ENCODE data around the gene NFKBIE. TPM values are rescaled to one million over a fixed set of nuclear protein-coding genes. Genes with fewer than 3 reads are reported as not detected.

NFKBIE gene
- total RNA-seq, 2 experiments from 2014 or later = 24.5 to 37.7 TPM

- CTCF ChIA-PET = no interaction called here
- DNase-seq (no peak), ATAC-seq (peak; percentile 50)
- H3K36me3 Mint-ChIP-seq = no peaks in the 10 kb centered on the region
- H3K27ac Mint-ChIP-seq = no peak overlapping the region
- peaks cover 73% of the 10 kb centered on the region for H3K27me3 Mint-ChIP-seq
- H3K4me3 Mint-ChIP-seq = no peak overlapping the region
- H3K4me1 Mint-ChIP-seq = no peaks in the 10 kb centered on the region
- H3K9me3 Mint-ChIP-seq (ENCODE audit: low read depth) = no peaks in the 10 kb centered on the region
Observed at GRCh38 chr6:44275749-44276648, 10.6 kb upstream of the NFKBIE start.

- ATAC-seq (no peak), DNase-seq (no peak)
- Mint-ChIP-seq H3K27ac (no peak overlapping the region), H3K27me3 (peaks cover 67% of the 10 kb centered on the region), H3K4me1 (no peaks in the 10 kb centered on the region), H3K36me3 (no peaks in the 10 kb centered on the region), H3K9me3 (ENCODE audit: low read depth) (no peaks in the 10 kb centered on the region), H3K4me3 (no peak overlapping the region)
- CTCF ChIA-PET = no interaction called here
Observed at GRCh38 chr6:44275271-44275748, 10.0 kb upstream of the NFKBIE start.

GRCh38 chr6:44273617-44274016 lies 8.3 kb upstream of the NFKBIE start:
- Mint-ChIP-seq H3K9me3 (ENCODE audit: low read depth) (no peaks in the 10 kb centered on the region), H3K36me3 (no peaks in the 10 kb centered on the region), H3K27me3 (peaks cover 72% of the 10 kb centered on the region), H3K27ac (no peak overlapping the region), H3K4me3 (no peak overlapping the region), H3K4me1 (peaks cover 14% of the 10 kb centered on the region)
- CTCF ChIA-PET = interaction anchor here (1.0 to 1.2 kb wide), 2 partner anchors 22 to 64 kb away, joined by 3 read pairs; no protein-coding TSS in a partner anchor
- no peak for ATAC-seq
- DNase-seq = no peak

- Mint-ChIP-seq H3K27ac (no peak overlapping the region), H3K4me3 (no peak overlapping the region), H3K9me3 (ENCODE audit: low read depth) (no peaks in the 10 kb centered on the region), H3K4me1 (peaks cover 15% of the 10 kb centered on the region), H3K27me3 (peaks cover 74% of the 10 kb centered on the region), H3K36me3 (no peaks in the 10 kb centered on the region)
- DNase-seq (no peak), ATAC-seq (no peak)
- CTCF ChIA-PET = interaction anchor here (1.0 to 1.2 kb wide), 2 partner anchors 23 to 65 kb away, joined by 3 read pairs; no protein-coding TSS in a partner anchor
Observed at GRCh38 chr6:44272999-44273566, 7.7 kb upstream of the NFKBIE start.

GRCh38 chr6:44272529-44272928 lies 7.2 kb upstream of the NFKBIE start:
- CTCF ChIA-PET = interaction anchor here (7.0 kb wide), 1 partner anchor 33 kb away, joined by 94 read pairs; no protein-coding TSS in a partner anchor

GRCh38 chr6:44271914-44272313 lies 6.6 kb upstream of the NFKBIE start:
- H3K9me3 Mint-ChIP-seq (ENCODE audit: low read depth) = no peaks in the 10 kb centered on the region
- H3K36me3 Mint-ChIP-seq = no peaks in the 10 kb centered on the region
- no peak overlapping the region for H3K27ac Mint-ChIP-seq
- peaks cover 24% of the 10 kb centered on the region for H3K4me1 Mint-ChIP-seq
- ATAC-seq (no peak), DNase-seq (no peak)
- H3K4me3 Mint-ChIP-seq = no peak overlapping the region
- CTCF ChIA-PET = interaction anchor here (7.0 kb wide), 1 partner anchor 33 kb away, joined by 94 read pairs; no protein-coding TSS in a partner anchor
- peaks cover 63% of the 10 kb centered on the region for H3K27me3 Mint-ChIP-seq

More at GRCh38 chr6:44272529-44272928, 7.2 kb upstream of the NFKBIE start:
- no peak overlapping the region for H3K27ac Mint-ChIP-seq
- peaks cover 20% of the 10 kb centered on the region for H3K4me1 Mint-ChIP-seq
- H3K27me3 Mint-ChIP-seq = peaks cover 69% of the 10 kb centered on the region
- no peaks in the 10 kb centered on the region for H3K9me3 Mint-ChIP-seq (ENCODE audit: low read depth)
- H3K4me3 Mint-ChIP-seq = no peak overlapping the region
- ATAC-seq (no peak), DNase-seq (no peak)
- no peaks in the 10 kb centered on the region for H3K36me3 Mint-ChIP-seq

GRCh38 chr6:44271406-44271723 lies 6.0 kb upstream of the NFKBIE start:
- ATAC-seq (no peak), DNase-seq (no peak)
- H3K9me3 Mint-ChIP-seq (ENCODE audit: low read depth) = no peaks in the 10 kb centered on the region
- no peak overlapping the region for H3K27ac Mint-ChIP-seq
- peaks cover 29% of the 10 kb centered on the region for H3K4me1 Mint-ChIP-seq
- peak overlapping the region; percentile 28 for H3K4me3 Mint-ChIP-seq
- H3K27me3 Mint-ChIP-seq = peaks cover 59% of the 10 kb centered on the region
- CTCF ChIA-PET = interaction anchor here (0.6 to 7.0 kb wide), 2 partner anchors 34 to 618 kb away, joined by 3 to 94 read pairs; no protein-coding TSS in a partner anchor
- no peaks in the 10 kb centered on the region for H3K36me3 Mint-ChIP-seq

GRCh38 chr6:44270526-44271405 lies 5.4 kb upstream of the NFKBIE start:
- peaks cover 35% of the 10 kb centered on the region for H3K4me1 Mint-ChIP-seq
- CTCF ChIA-PET = interaction anchor here (0.6 to 7.0 kb wide), 5 partner anchors 34 to 617 kb away, joined by 3 to 94 read pairs (median 4); partner anchors contain the start of gene AARS2
- H3K36me3 Mint-ChIP-seq = no peaks in the 10 kb centered on the region
- peak; percentile 14 for ATAC-seq
- DNase-seq = no peak
- H3K27ac Mint-ChIP-seq = no peak overlapping the region
- H3K9me3 Mint-ChIP-seq (ENCODE audit: low read depth) = no peaks in the 10 kb centered on the region
- peaks cover 59% of the 10 kb centered on the region for H3K27me3 Mint-ChIP-seq
- H3K4me3 Mint-ChIP-seq = peak overlapping the region; percentile 28

GRCh38 chr6:44269921-44270525 lies 4.7 kb upstream of the NFKBIE start, which contains the start of gene TMEM151B:
TSS of gene TMEM151B (plus strand) at chr6:44270450. CDS start at chr6:44270743, 293 bp downstream.
- Mint-ChIP-seq H3K9me3 (ENCODE audit: low read depth) (no peaks in the 10 kb centered on the region), H3K4me1 (peaks cover 37% of the 10 kb centered on the region), H3K27ac (no peak within 1 kb of the TSS), H3K36me3 (no peaks in the 10 kb centered on the region), H3K4me3 (peak within 1 kb of the TSS; percentile 28), H3K27me3 (peaks cover 56% of the 10 kb centered on the region)
- CTCF ChIA-PET = interaction anchor here (0.9 to 7.0 kb wide), 6 partner anchors 35 to 116 kb away, joined by 3 to 94 read pairs (median 4); partner anchors contain the start of gene AARS2
- DNase-seq (no peak), ATAC-seq (no peak)

GRCh38 chr6:44269178-44269920 lies 4.0 kb upstream of the NFKBIE start:
- Mint-ChIP-seq H3K27ac (no peak overlapping the region), H3K9me3 (ENCODE audit: low read depth) (no peaks in the 10 kb centered on the region), H3K4me1 (peaks cover 37% of the 10 kb centered on the region), H3K36me3 (no peaks in the 10 kb centered on the region), H3K4me3 (no peak overlapping the region), H3K27me3 (peaks cover 50% of the 10 kb centered on the region)
- ATAC-seq = no peak
- no peak for DNase-seq
- CTCF ChIA-PET = interaction anchor here (1.0 to 7.0 kb wide), 10 partner anchors 9 to 117 kb away, joined by 3 to 94 read pairs (median 14); partner anchors contain the start of genes SLC35B2 and SPATS1

GRCh38 chr6:44268095-44268628 lies 2.8 kb upstream of the NFKBIE start:
- Mint-ChIP-seq H3K27me3 (peaks cover 40% of the 10 kb centered on the region), H3K9me3 (ENCODE audit: low read depth) (no peaks in the 10 kb centered on the region), H3K27ac (no peak overlapping the region), H3K4me1 (peaks cover 37% of the 10 kb centered on the region), H3K36me3 (peaks cover 6% of the 10 kb centered on the region), H3K4me3 (no peak overlapping the region)
- CTCF ChIA-PET = interaction anchor here (0.7 to 7.0 kb wide), 25 partner anchors 11 to 198 kb away, joined by 3 to 94 read pairs (median 5); partner anchors contain the start of genes AARS2, HSP90AB1, SLC29A1 and SLC35B2
- DNase-seq (peak; percentile 74), ATAC-seq (no peak)
